ENCODE results near the gene FYN. TPM values are rescaled to one million over a fixed set of nuclear protein-coding genes. Genes with fewer than 3 reads are reported as not detected.

FYN gene
- total and polyA plus RNA-seq, 10 of the 15 experiments (the other 5 are each of a cell fraction or from before 2014, with no cell fraction given) = 51.4 to 247 (median 138) TPM

DNA sequence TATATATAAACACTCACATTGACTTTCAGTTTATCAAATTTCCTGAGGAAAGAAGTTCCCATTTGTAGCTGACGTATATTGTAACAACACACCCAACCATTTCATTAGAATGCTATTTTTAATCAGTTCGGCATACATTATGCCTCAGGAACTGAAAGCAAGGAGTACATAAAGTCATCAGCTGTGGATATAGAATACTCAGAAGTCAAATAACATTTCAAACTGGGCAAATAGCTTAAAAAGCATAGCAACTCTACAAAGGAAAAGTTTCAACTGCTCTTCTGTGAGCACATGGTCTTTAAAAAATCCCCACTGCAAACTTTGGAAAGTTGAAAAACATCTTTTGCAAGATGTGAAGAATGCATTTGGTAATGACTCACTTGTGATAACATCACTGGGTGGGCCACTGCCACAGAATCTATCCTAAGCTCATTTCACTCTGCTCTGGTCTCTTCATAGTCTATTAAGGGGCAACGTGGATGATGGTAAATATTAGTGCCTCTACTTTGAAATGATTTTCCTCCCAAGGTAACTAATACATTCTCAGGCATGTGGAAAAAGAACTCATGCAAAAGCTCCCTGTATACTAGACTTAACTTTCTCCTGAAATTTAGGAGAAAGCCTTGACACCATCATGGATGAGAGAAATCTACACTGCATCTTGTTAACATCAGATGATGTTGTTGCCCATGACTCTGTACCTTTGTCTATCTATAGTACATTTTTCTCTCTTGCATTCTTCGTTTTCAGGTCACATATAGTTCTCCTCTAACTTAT lies 49.2 kb downstream of the FYN start (continued):
- TF ChIP-seq, protein P1, sequence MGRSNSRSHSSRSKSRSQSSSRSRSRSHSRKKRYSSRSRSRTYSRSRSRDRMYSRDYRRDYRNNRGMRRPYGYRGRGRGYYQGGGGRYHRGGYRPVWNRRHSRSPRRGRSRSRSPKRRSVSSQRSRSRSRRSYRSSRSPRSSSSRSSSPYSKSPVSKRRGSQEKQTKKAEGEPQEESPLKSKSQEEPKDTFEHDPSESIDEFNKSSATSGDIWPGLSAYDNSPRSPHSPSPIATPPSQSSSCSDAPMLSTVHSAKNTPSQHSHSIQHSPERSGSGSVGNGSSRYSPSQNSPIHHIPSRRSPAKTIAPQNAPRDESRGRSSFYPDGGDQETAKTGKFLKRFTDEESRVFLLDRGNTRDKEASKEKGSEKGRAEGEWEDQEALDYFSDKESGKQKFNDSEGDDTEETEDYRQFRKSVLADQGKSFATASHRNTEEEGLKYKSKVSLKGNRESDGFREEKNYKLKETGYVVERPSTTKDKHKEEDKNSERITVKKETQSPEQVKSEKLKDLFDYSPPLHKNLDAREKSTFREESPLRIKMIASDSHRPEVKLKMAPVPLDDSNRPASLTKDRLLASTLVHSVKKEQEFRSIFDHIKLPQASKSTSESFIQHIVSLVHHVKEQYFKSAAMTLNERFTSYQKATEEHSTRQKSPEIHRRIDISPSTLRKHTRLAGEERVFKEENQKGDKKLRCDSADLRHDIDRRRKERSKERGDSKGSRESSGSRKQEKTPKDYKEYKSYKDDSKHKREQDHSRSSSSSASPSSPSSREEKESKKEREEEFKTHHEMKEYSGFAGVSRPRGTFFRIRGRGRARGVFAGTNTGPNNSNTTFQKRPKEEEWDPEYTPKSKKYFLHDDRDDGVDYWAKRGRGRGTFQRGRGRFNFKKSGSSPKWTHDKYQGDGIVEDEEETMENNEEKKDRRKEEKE (IDR thresholded peaks at IDR 0.05) = no peak
- TF ChIP-seq NRF1 (conservative IDR thresholded peaks at IDR 0.05; ENCODE audit: low read depth, low read length) = no peak
- TF ChIP-seq POU2F2 (IDR thresholded peaks at IDR 0.05; ENCODE audit: borderline replicate concordance, low read depth, low read length) = no peak
- peak; percentile 58; the same call in 1 of the 2 replicates for TF ChIP-seq NFIC (IDR thresholded peaks at IDR 0.05; ENCODE audit: low read depth, low read length)
- TF ChIP-seq GATAD2B (conservative IDR thresholded peaks at IDR 0.05; ENCODE audit: low read depth) = no peak
- TF ChIP-seq ZNF622 (IDR thresholded peaks at IDR 0.05) = no peak

DNA sequence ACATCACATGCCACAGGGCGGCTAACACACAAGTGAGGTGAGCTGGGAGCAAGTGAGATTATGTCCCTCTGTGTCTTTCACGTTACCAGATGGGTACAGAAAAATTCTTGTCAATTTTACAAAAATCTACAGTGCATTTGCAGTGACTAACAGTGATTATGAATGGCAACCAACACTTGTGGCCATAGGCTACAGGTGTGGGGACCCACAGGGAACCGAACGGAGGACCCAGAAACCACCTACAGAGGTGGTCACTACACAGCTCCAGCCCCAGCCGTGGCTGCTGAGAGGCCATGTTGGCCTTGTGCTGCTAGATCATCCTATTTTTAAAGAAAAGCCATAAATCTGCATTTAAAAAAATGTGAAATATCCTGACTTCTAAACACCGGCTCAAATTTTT lies 50.2 kb downstream of the FYN start:
- RAD21 ChIA-PET (ENCODE audit: unreplicated experiment) = interaction anchor here (0.9 to 3.8 kb wide), 14 partner anchors 10 to 79 kb away, joined by 3 to 44 read pairs (median 6); partner anchors contain the start of gene FYN
- no peaks in the 10 kb centered on the region; the same call in 2 of the 3 replicates for H3K9me3 ChIP-seq (replicated peaks; ENCODE audit: control insufficient read depth, insufficient read depth, low read length)
- no peak overlapping the region for H3K4me3 ChIP-seq
- H3K27me3 ChIP-seq (replicated peaks in 1 of 2; ENCODE audit: control insufficient read depth in 2 of 2, insufficient read depth in 2 of 2, low read length in 1 of 2) = no peaks in the 10 kb centered on the region
- CTCF ChIA-PET = interaction anchor here (0.6 to 2.5 kb wide), 11 partner anchors 9 to 175 kb away, joined by 3 to 9 read pairs (median 4); partner anchors contain the start of gene FYN
- no peak overlapping the region for H3K9ac ChIP-seq (ENCODE audit: control insufficient read depth, insufficient read depth, low read length)
- WGBS (ENCODE audit: insufficient coverage, insufficient replicate concordance, low lambda C conversion rate, missing lambda C conversion rate) = 73% methylated on average over 6 of the region's 6 CpGs
- BruUV-seq (replicated peaks) = no TSS peak
- intact Hi-C loops (cut with micrococcal nuclease; ENCODE audit: unreplicated experiment) (no loop called here), in situ Hi-C loops (cut with MboI) (no loop called here)
- SMC1A ChIA-PET (ENCODE audit: uncharacterized antibody, unreplicated experiment) = interaction anchor here (0.9 to 7.8 kb wide), 23 partner anchors 8 to 184 kb away, joined by 3 to 92 read pairs (median 6); no protein-coding TSS in a partner anchor
- peak overlapping the region; percentile 57 for H3K27ac ChIP-seq (ENCODE audit: control insufficient read depth, insufficient read depth)
- peaks cover 39% of the 10 kb centered on the region for H3K79me2 ChIP-seq (ENCODE audit: control insufficient read depth, insufficient read depth, low read length)
- no peak overlapping the region for H3K4me2 ChIP-seq (ENCODE audit: control insufficient read depth, insufficient read depth)
- H3K36me3 ChIP-seq (ENCODE audit: control insufficient read depth in 2 of 2, insufficient read depth in 2 of 2, low read length in 1 of 2) = peaks cover 0 to 4% of the 10 kb centered on the region in 2 experiments; a peak in 3 of 4 replicates
- DNase-seq (ENCODE audit: low read depth, low spot score) = no peak
- POLR2A ChIA-PET = interaction anchor here (1.0 to 3.3 kb wide), 6 partner anchors 10 to 50 kb away, joined by 3 to 16 read pairs (median 4); partner anchors contain the start of gene FYN
- no peak overlapping the region for H2AFZ ChIP-seq (ENCODE audit: control insufficient read depth, low read depth, low read length)
- H4K20me1 ChIP-seq (ENCODE audit: control insufficient read depth, insufficient read depth) = no peaks in the 10 kb centered on the region; the same call in 1 of the 2 replicates
- H3K4me1 ChIP-seq (ENCODE audit: control insufficient read depth, insufficient read depth, low read length) = peaks cover 36% of the 10 kb centered on the region
- no peak for ATAC-seq
- FAIRE-seq = no peak
- TF ChIP-seq MTA3 (IDR thresholded peaks at IDR 0.05; ENCODE audit: borderline replicate concordance, low read length) = no peak
- TF ChIP-seq TBL1XR1 (IDR thresholded peaks at IDR 0.05; ENCODE audit: low read depth, low read length) = no peak
- no peak for TF ChIP-seq SUPT20H (IDR thresholded peaks at IDR 0.05; ENCODE audit: borderline replicate concordance, control insufficient read depth, low read depth, low read length)
- no peak for TF ChIP-seq RCOR1 (conservative IDR thresholded peaks at IDR 0.05; ENCODE audit: low read depth, low read length)
- no peak for TF ChIP-seq IKZF2 (IDR thresholded peaks at IDR 0.05)
- no peak for TF ChIP-seq KLF5 (IDR thresholded peaks at IDR 0.05; ENCODE audit: partially characterized antibody)
- no peak for TF ChIP-seq BACH1 (IDR thresholded peaks at IDR 0.05; ENCODE audit: borderline replicate concordance)
- no peak for TF ChIP-seq ASH2L (IDR thresholded peaks at IDR 0.05; ENCODE audit: borderline replicate concordance, low read depth)
- TF ChIP-seq BCL11A (IDR thresholded peaks at IDR 0.05; ENCODE audit: low read depth, low read length) = no peak
- TF ChIP-seq MYC (IDR thresholded peaks at IDR 0.05; ENCODE audit: insufficient read depth, insufficient read length, insufficient replicate concordance, low read length, severe bottlenecking) = no peak
- TF ChIP-seq RFX5 (IDR thresholded peaks at IDR 0.05; ENCODE audit: low read depth, low read length) = no peak
- no peak for TF ChIP-seq EGR1 (IDR thresholded peaks at IDR 0.05; ENCODE audit: borderline replicate concordance in 1 of 2, low read depth in 2 of 2, low read length in 2 of 2)
- TF ChIP-seq NR2C1 (IDR thresholded peaks at IDR 0.05) = no peak
- TF ChIP-seq SREBF1 (IDR thresholded peaks at IDR 0.05; ENCODE audit: low read length) = no peak
- no peak for TF ChIP-seq NFXL1 (IDR thresholded peaks at IDR 0.05; ENCODE audit: borderline replicate concordance)
